ENCODE results near the gene UBE2V1. TPM values are rescaled to one million over a fixed set of nuclear protein-coding genes. Genes with fewer than 3 reads are reported as not detected.

UBE2V1 gene
- total and polyA plus RNA-seq, 7 experiments from 2014 or later = 128 to 167 (median 138) TPM

DNA sequence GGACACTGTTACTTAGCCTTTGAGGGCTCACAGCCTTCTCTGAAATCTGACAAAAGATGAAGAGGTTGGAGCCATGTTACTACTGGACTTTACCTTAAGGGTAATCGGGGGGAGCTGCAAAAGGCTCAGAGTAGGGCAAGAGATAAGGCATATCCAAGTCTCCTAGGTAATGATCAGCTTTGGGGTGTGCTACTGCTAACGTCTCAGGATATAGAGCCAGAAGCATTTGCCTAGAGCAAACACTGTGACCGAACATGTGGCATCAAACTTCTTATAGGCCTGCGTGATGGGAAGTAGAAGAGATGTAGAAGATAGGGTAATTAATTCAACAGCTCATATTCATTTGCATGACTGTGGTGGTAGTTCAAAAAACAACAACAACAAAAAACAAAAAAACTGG is 11.1 kb downstream of the UBE2V1 start:
- Mint-ChIP-seq H3K4me1 (peaks cover 29 to 76% (median 69%) of the 10 kb centered on the region in 7 donors), H3K4me3 (peak overlapping the region in 1 of 10 donors; percentile 34), H3K27me3 (no peaks in the 10 kb centered on the region), H3K36me3 (peaks cover 0 to 11% (median 0%) of the 10 kb centered on the region in 5 donors), H3K27ac (peak overlapping the region in 7 of 9 donors; percentile 4 to 71 (median 21)), H3K9me3 (no peaks in the 10 kb centered on the region)
- Histone ChIP-seq H3K36me3 (ENCODE audit: control insufficient read depth in 2 of 3, insufficient read depth in 3 of 3, low read length in 3 of 3) (peaks cover 0 to 6% (median 0%) of the 10 kb centered on the region in 3 experiments), H3K9me3 (ENCODE audit: control insufficient read depth in 2 of 3, low read length in 3 of 3) (no peaks in the 10 kb centered on the region), H3K27ac (ENCODE audit: low read depth, low read length) (no peak overlapping the region), H3K27me3 (ENCODE audit: control insufficient read depth in 2 of 2, insufficient read depth in 2 of 2, low read length in 2 of 2) (no peaks in the 10 kb centered on the region), H3K4me3 (ENCODE audit: low read length) (no peak overlapping the region), H3K4me1 (ENCODE audit: control insufficient read depth in 2 of 2, insufficient read depth in 2 of 2, low read length in 2 of 2) (peaks cover 11 to 17% of the 10 kb centered on the region in 2 donors)
- POLR2A ChIA-PET = interaction anchor here (0.8 kb wide), 1 partner anchor 11 kb away, joined by 3 read pairs; the partner anchor contains the start of gene UBE2V1
- intact Hi-C loops (cut with micrococcal nuclease) = loop anchor here in 1 of 2 donors (2.0 kb wide), 1 partner anchor 17 kb away; no protein-coding TSS in a partner anchor
- no peak for DNase-seq
- no peak for ATAC-seq
- CTCF ChIA-PET = no interaction called here

DNA sequence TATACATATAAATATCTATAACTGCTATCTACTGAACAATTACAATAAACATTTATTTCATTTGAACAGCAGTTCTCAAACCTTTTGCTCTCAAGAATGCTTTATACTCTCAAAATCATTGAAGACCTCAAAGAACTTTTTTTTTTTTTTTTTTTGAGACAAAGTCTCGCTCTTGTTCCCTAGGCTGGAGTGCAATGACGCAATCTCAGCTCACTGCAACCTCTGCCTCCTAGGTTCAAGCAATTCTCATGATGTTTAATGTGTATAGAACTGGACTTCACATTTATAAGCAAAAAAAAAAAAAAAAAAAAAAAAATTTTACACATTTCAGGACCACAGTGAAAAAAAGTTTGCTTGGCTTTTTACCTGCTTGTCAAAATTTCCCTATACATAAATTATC is 11.7 kb downstream of the UBE2V1 start:
- Mint-ChIP-seq H3K27me3 (no peaks in the 10 kb centered on the region), H3K36me3 (peaks cover 0 to 13% (median 3%) of the 10 kb centered on the region in 5 donors), H3K4me1 (peaks cover 31 to 73% (median 63%) of the 10 kb centered on the region in 7 donors), H3K27ac (peak overlapping the region in 4 of 9 donors; percentile 15 to 71 (median 27)), H3K9me3 (no peaks in the 10 kb centered on the region), H3K4me3 (peak overlapping the region in 1 of 10 donors; percentile 34)
- intact Hi-C loops (cut with micrococcal nuclease) = loop anchor here in 1 of 2 donors (2.0 kb wide), 1 partner anchor 16 kb away; no protein-coding TSS in a partner anchor
- ATAC-seq (no peak), DNase-seq (no peak)
- no peaks in the 10 kb centered on the region for H3K9me3 ChIP-seq (ENCODE audit: control insufficient read depth in 2 of 3, low read length in 3 of 3)
- H3K36me3 ChIP-seq (ENCODE audit: control insufficient read depth in 2 of 3, insufficient read depth in 3 of 3, low read length in 3 of 3) = peaks cover 0 to 11% (median 0%) of the 10 kb centered on the region in 3 experiments
- CTCF ChIA-PET = interaction anchor here (0.7 kb wide), 1 partner anchor 81 kb away, joined by 4 read pairs; no protein-coding TSS in a partner anchor
- no peak overlapping the region for H3K4me3 ChIP-seq (ENCODE audit: low read length)
- H3K27me3 ChIP-seq (ENCODE audit: control insufficient read depth in 2 of 2, insufficient read depth in 2 of 2, low read length in 2 of 2) = no peaks in the 10 kb centered on the region
- POLR2A ChIA-PET = interaction anchor here (0.8 kb wide), 1 partner anchor 11 kb away, joined by 3 read pairs; the partner anchor contains the start of gene UBE2V1
- H3K27ac ChIP-seq (ENCODE audit: low read depth, low read length) = no peak overlapping the region
- peaks cover 11 to 17% of the 10 kb centered on the region in 2 donors for H3K4me1 ChIP-seq (ENCODE audit: control insufficient read depth in 2 of 2, insufficient read depth in 2 of 2, low read length in 2 of 2)

DNA sequence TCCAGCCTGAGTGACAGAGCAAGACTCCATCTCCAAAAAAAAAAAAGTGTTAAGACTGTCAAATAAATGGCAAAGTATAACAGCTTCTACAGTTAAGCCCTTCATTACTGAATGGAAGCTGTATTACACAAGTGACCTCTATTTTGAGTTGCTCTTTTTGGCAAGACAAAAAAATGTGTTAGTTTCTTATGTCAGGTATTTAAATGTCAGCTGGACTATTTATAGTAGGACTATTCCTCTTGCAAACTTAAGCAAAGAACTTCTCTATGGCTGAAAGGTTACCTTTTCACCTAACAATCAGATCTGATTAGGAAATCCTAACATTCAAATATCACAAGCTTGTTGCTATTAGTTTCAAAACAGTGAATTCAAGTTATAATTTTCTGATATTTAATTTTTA is 12.4 kb downstream of the UBE2V1 start:
- Mint-ChIP-seq H3K36me3 (peaks cover 0 to 18% (median 4%) of the 10 kb centered on the region in 5 donors), H3K27me3 (no peaks in the 10 kb centered on the region), H3K9me3 (no peaks in the 10 kb centered on the region), H3K4me3 (no peak overlapping the region), H3K4me1 (peaks cover 30 to 70% (median 57%) of the 10 kb centered on the region in 7 donors), H3K27ac (peak overlapping the region in 4 of 9 donors; percentile 17 to 71 (median 47))
- no peak for DNase-seq
- H3K27me3 ChIP-seq (ENCODE audit: control insufficient read depth in 2 of 2, insufficient read depth in 2 of 2, low read length in 2 of 2) = no peaks in the 10 kb centered on the region
- H3K9me3 ChIP-seq (ENCODE audit: control insufficient read depth in 2 of 3, low read length in 3 of 3) = no peaks in the 10 kb centered on the region
- ChIA-PET POLR2A (interaction anchor here (0.6 to 1.2 kb wide), 2 partner anchors 11 to 120 kb away, joined by 3 to 4 read pairs; no protein-coding TSS in a partner anchor), CTCF (interaction anchor here (0.7 to 1.0 kb wide), 3 partner anchors 11 to 82 kb away, joined by 3 to 4 read pairs (median 3); no protein-coding TSS in a partner anchor)
- H3K4me3 ChIP-seq (ENCODE audit: low read length) = no peak overlapping the region
- H3K27ac ChIP-seq (ENCODE audit: low read depth, low read length) = no peak overlapping the region
- peaks cover 0 to 18% (median 2%) of the 10 kb centered on the region in 3 experiments for H3K36me3 ChIP-seq (ENCODE audit: control insufficient read depth in 2 of 3, insufficient read depth in 3 of 3, low read length in 3 of 3)
- no peak for ATAC-seq
- intact Hi-C loops (cut with micrococcal nuclease) = loop anchor here in 1 of 2 donors (2.0 kb wide), 1 partner anchor 16 kb away; no protein-coding TSS in a partner anchor
- H3K4me1 ChIP-seq (ENCODE audit: control insufficient read depth in 2 of 2, insufficient read depth in 2 of 2, low read length in 2 of 2) = peaks cover 11 to 17% of the 10 kb centered on the region in 2 donors

DNA sequence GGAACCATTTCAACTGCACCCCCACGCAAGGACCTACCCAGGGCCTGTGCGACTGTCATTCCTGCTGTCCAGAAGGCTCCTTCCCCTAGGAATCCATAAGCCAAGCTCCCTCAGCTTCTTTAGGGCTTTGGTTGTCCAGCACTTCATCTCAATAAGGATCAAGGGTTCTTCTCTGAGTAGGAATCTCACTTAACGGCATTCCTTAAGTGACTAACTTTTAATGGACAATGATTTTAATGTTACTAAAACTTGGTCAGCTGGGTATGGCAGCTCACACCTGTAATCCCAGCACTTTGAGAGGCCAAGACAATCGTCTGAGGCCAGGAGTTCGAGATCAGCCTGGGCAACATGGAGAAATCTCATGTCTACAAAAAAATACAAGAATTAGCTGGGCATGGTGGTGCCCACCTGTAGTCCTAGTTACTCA is 13.4 kb downstream of the UBE2V1 start:
- Histone ChIP-seq H3K27ac (ENCODE audit: low read depth, low read length) (no peak overlapping the region), H3K9me3 (ENCODE audit: control insufficient read depth in 2 of 3, low read length in 3 of 3) (no peaks in the 10 kb centered on the region), H3K4me1 (ENCODE audit: control insufficient read depth in 2 of 2, insufficient read depth in 2 of 2, low read length in 2 of 2) (peaks cover 11 to 17% of the 10 kb centered on the region in 2 donors), H3K36me3 (ENCODE audit: control insufficient read depth in 2 of 3, insufficient read depth in 3 of 3, low read length in 3 of 3) (peaks cover 0 to 28% (median 3%) of the 10 kb centered on the region in 3 experiments), H3K4me3 (ENCODE audit: low read length) (no peak overlapping the region), H3K27me3 (ENCODE audit: control insufficient read depth in 2 of 2, insufficient read depth in 2 of 2, low read length in 2 of 2) (no peaks in the 10 kb centered on the region)
- no peaks in the 10 kb centered on the region for H3K27me3 Mint-ChIP-seq
- POLR2A ChIA-PET = interaction anchor here (0.5 to 1.2 kb wide), 4 partner anchors 10 to 78 kb away, joined by 3 read pairs; no protein-coding TSS in a partner anchor
- peaks cover 30 to 68% (median 55%) of the 10 kb centered on the region in 7 donors for H3K4me1 Mint-ChIP-seq
- H3K27ac Mint-ChIP-seq = peak overlapping the region; percentile 17 to 83 (median 55)
- intact Hi-C loops (cut with micrococcal nuclease) = no loop called here
- ATAC-seq (no peak), DNase-seq (no peak)
- peaks cover 0 to 20% (median 11%) of the 10 kb centered on the region in 5 donors for H3K36me3 Mint-ChIP-seq
- H3K9me3 Mint-ChIP-seq = no peaks in the 10 kb centered on the region
- CTCF ChIA-PET = interaction anchor here (1.6 kb wide), 1 partner anchor 21 kb away, joined by 6 read pairs; no protein-coding TSS in a partner anchor
- H3K4me3 Mint-ChIP-seq = no peak overlapping the region

DNA sequence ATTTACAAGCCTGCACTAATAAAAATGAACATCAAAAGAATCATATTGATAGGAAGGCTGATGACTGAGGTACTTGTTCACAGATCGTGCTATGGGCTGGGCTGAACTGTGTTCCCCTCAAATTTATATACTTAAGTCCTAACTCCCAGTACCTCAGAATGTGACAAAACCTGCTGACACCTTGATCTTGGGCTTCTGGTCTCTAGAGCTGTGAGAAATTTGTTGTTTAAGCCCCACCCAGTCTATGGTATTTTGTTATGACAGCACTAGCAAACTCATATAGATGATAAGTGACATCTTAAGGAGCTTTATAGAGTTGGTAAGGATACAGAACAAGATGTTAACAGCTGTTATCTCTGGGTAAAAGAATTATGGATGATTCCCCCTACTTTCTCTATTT is 13.8 kb downstream of the UBE2V1 start:
- Mint-ChIP-seq H3K27me3 (no peaks in the 10 kb centered on the region), H3K36me3 (peaks cover 0 to 20% (median 13%) of the 10 kb centered on the region in 5 donors), H3K9me3 (no peaks in the 10 kb centered on the region), H3K4me3 (no peak overlapping the region), H3K4me1 (peaks cover 30 to 68% (median 55%) of the 10 kb centered on the region in 7 donors), H3K27ac (peak overlapping the region in 8 of 9 donors; percentile 17 to 83 (median 50))
- Histone ChIP-seq H3K27ac (ENCODE audit: low read depth, low read length) (no peak overlapping the region), H3K4me3 (ENCODE audit: low read length) (no peak overlapping the region), H3K4me1 (ENCODE audit: control insufficient read depth in 2 of 2, insufficient read depth in 2 of 2, low read length in 2 of 2) (peaks cover 11 to 17% of the 10 kb centered on the region in 2 donors), H3K36me3 (ENCODE audit: control insufficient read depth in 2 of 3, insufficient read depth in 3 of 3, low read length in 3 of 3) (peaks cover 0 to 31% (median 3%) of the 10 kb centered on the region in 3 experiments), H3K27me3 (ENCODE audit: control insufficient read depth in 2 of 2, insufficient read depth in 2 of 2, low read length in 2 of 2) (no peaks in the 10 kb centered on the region), H3K9me3 (ENCODE audit: control insufficient read depth in 2 of 3, low read length in 3 of 3) (no peaks in the 10 kb centered on the region)
- intact Hi-C loops (cut with micrococcal nuclease) = no loop called here
- CTCF ChIA-PET = interaction anchor here (1.6 kb wide), 1 partner anchor 21 kb away, joined by 6 read pairs; no protein-coding TSS in a partner anchor
- ATAC-seq (no peak), DNase-seq (no peak)
- POLR2A ChIA-PET = interaction anchor here (1.0 to 1.3 kb wide), 3 partner anchors 11 to 16 kb away, joined by 3 to 4 read pairs (median 3); no protein-coding TSS in a partner anchor

DNA sequence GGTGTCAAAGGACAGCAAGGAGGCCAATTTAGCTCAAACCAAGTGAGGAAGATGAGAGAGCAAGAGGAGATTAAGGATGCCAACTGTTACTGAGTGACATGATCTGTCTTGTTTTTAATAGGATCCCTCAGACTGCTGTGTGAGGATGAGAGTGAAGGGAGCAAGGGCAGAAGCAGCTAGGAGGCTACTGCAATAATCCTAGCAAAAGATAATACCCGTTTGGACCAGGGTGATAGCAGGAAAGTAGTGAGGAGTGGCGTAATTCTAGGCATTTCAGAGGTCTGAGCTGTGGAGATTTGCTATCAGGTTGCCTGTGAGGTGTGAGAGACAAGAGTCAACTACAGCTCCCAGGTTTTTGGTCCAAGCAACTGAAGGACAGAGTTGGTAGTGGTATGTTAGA is 14.7 kb downstream of the UBE2V1 start:
- H3K9me3 Mint-ChIP-seq = no peaks in the 10 kb centered on the region
- Histone ChIP-seq H3K4me1 (ENCODE audit: control insufficient read depth in 2 of 2, insufficient read depth in 2 of 2, low read length in 2 of 2) (peaks cover 11 to 17% of the 10 kb centered on the region in 2 donors), H3K36me3 (ENCODE audit: control insufficient read depth in 2 of 3, insufficient read depth in 3 of 3, low read length in 3 of 3) (peaks cover 0 to 31% (median 3%) of the 10 kb centered on the region in 3 experiments), H3K4me3 (ENCODE audit: low read length) (no peak overlapping the region), H3K9me3 (ENCODE audit: control insufficient read depth in 2 of 3, low read length in 3 of 3) (no peaks in the 10 kb centered on the region), H3K27me3 (ENCODE audit: control insufficient read depth in 2 of 2, insufficient read depth in 2 of 2, low read length in 2 of 2) (no peaks in the 10 kb centered on the region), H3K27ac (ENCODE audit: low read depth, low read length) (no peak overlapping the region)
- no peaks in the 10 kb centered on the region for H3K27me3 Mint-ChIP-seq
- H3K4me1 Mint-ChIP-seq = peaks cover 27 to 64% (median 49%) of the 10 kb centered on the region in 7 donors
- ChIA-PET POLR2A (interaction anchor here (1.3 kb wide), 2 partner anchors 15 kb away, joined by 3 to 4 read pairs; partner anchors contain the start of gene UBE2V1), CTCF (interaction anchor here (1.6 kb wide), 1 partner anchor 22 kb away, joined by 6 read pairs; no protein-coding TSS in a partner anchor)
- H3K4me3 Mint-ChIP-seq = peak overlapping the region in 1 of 10 donors; percentile 11
- ATAC-seq (no peak), DNase-seq (no peak)
- H3K27ac Mint-ChIP-seq = peak overlapping the region in 7 of 9 donors; percentile 6 to 87 (median 83)
- H3K36me3 Mint-ChIP-seq = peaks cover 0 to 21% (median 17%) of the 10 kb centered on the region in 5 donors
- intact Hi-C loops (cut with micrococcal nuclease) = no loop called here

All from naive thymus-derived CD4-positive, alpha-beta T cell (primary cell).